ENCODE data around the gene PIP4K2A. TPM values are rescaled to one million over a fixed set of nuclear protein-coding genes. Genes with fewer than 3 reads are reported as not detected.

The PIP4K2A gene
- total and polyA plus RNA-seq, 2 experiments from 2014 or later, result 39.9 to 40.1 TPM

DNA sequence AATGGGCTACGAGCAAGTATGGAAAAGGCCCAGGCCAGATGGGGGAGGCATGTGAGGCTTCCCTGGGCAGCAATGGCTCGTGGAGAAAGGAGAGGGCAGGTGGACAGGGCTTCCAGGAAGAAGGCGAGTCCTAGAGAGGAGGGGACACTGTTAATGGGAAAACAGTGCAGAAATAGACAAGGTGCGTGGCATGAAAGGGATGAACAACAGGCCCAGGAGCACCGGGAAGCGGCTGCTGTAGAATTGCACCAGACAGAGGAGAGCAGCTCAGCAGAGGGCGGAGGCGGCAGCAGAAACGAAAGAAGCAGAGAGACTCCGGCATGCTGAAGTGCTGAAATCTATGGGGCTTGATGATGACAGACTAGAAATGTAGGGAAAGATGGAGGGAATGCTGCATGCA lies 102.1 kb downstream of the PIP4K2A start:
- Mint-ChIP-seq H3K9me3 (peaks cover 3% of the 10 kb centered on the region; the same call in 2 of the 3 replicates), H3K36me3 (ENCODE audit: low read depth) (peaks cover 50% of the 10 kb centered on the region), H3K4me1 (peaks cover 59% of the 10 kb centered on the region), H3K4me3 (no peak overlapping the region), H3K27ac (peak overlapping the region; percentile 1; the same call in 1 of the 2 replicates), H3K27me3 (ENCODE audit: insufficient read depth, low read depth, poor library complexity) (peaks cover 3% of the 10 kb centered on the region)
- H3K4me1 ChIP-seq (ENCODE audit: insufficient read depth), result peaks cover 42% of the 10 kb centered on the region
- TF ChIP-seq ZNF331 (CRISPR knock-in tag; IDR thresholded peaks at IDR 0.05; ENCODE audit: low read depth) (no peak), JUNB (IDR thresholded peaks at IDR 0.05; ENCODE audit: unreplicated experiment) (no peak), CREB1 (CRISPR knock-in tag; IDR thresholded peaks at IDR 0.05; ENCODE audit: low read depth) (no peak), EZH2 (IDR thresholded peaks at IDR 0.05; ENCODE audit: low read depth, unreplicated experiment) (no peak), STAT1 (IDR thresholded peaks at IDR 0.05; ENCODE audit: unreplicated experiment) (no peak), NANOG (IDR thresholded peaks at IDR 0.05; ENCODE audit: borderline replicate concordance) (no peak), EZH2phosphoT487 (IDR thresholded peaks at IDR 0.05; ENCODE audit: unreplicated experiment) (no peak), POLR2AphosphoS5 (IDR thresholded peaks at IDR 0.05; ENCODE audit: low read depth) (no peak), ZNF114 (CRISPR knock-in tag; IDR thresholded peaks at IDR 0.05) (no peak)
- TF ChIP-seq, protein P1, sequence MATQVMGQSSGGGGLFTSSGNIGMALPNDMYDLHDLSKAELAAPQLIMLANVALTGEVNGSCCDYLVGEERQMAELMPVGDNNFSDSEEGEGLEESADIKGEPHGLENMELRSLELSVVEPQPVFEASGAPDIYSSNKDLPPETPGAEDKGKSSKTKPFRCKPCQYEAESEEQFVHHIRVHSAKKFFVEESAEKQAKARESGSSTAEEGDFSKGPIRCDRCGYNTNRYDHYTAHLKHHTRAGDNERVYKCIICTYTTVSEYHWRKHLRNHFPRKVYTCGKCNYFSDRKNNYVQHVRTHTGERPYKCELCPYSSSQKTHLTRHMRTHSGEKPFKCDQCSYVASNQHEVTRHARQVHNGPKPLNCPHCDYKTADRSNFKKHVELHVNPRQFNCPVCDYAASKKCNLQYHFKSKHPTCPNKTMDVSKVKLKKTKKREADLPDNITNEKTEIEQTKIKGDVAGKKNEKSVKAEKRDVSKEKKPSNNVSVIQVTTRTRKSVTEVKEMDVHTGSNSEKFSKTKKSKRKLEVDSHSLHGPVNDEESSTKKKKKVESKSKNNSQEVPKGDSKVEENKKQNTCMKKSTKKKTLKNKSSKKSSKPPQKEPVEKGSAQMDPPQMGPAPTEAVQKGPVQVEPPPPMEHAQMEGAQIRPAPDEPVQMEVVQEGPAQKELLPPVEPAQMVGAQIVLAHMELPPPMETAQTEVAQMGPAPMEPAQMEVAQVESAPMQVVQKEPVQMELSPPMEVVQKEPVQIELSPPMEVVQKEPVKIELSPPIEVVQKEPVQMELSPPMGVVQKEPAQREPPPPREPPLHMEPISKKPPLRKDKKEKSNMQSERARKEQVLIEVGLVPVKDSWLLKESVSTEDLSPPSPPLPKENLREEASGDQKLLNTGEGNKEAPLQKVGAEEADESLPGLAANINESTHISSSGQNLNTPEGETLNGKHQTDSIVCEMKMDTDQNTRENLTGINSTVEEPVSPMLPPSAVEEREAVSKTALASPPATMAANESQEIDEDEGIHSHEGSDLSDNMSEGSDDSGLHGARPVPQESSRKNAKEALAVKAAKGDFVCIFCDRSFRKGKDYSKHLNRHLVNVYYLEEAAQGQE (IDR thresholded peaks at IDR 0.05; ENCODE audit: unreplicated experiment), result no peak
- TF ChIP-seq, protein P2, sequence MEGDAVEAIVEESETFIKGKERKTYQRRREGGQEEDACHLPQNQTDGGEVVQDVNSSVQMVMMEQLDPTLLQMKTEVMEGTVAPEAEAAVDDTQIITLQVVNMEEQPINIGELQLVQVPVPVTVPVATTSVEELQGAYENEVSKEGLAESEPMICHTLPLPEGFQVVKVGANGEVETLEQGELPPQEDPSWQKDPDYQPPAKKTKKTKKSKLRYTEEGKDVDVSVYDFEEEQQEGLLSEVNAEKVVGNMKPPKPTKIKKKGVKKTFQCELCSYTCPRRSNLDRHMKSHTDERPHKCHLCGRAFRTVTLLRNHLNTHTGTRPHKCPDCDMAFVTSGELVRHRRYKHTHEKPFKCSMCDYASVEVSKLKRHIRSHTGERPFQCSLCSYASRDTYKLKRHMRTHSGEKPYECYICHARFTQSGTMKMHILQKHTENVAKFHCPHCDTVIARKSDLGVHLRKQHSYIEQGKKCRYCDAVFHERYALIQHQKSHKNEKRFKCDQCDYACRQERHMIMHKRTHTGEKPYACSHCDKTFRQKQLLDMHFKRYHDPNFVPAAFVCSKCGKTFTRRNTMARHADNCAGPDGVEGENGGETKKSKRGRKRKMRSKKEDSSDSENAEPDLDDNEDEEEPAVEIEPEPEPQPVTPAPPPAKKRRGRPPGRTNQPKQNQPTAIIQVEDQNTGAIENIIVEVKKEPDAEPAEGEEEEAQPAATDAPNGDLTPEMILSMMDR (conservative IDR thresholded peaks at IDR 0.05; ENCODE audit: low read depth in 2 of 2), result no peak
- TF ChIP-seq, protein P3, sequence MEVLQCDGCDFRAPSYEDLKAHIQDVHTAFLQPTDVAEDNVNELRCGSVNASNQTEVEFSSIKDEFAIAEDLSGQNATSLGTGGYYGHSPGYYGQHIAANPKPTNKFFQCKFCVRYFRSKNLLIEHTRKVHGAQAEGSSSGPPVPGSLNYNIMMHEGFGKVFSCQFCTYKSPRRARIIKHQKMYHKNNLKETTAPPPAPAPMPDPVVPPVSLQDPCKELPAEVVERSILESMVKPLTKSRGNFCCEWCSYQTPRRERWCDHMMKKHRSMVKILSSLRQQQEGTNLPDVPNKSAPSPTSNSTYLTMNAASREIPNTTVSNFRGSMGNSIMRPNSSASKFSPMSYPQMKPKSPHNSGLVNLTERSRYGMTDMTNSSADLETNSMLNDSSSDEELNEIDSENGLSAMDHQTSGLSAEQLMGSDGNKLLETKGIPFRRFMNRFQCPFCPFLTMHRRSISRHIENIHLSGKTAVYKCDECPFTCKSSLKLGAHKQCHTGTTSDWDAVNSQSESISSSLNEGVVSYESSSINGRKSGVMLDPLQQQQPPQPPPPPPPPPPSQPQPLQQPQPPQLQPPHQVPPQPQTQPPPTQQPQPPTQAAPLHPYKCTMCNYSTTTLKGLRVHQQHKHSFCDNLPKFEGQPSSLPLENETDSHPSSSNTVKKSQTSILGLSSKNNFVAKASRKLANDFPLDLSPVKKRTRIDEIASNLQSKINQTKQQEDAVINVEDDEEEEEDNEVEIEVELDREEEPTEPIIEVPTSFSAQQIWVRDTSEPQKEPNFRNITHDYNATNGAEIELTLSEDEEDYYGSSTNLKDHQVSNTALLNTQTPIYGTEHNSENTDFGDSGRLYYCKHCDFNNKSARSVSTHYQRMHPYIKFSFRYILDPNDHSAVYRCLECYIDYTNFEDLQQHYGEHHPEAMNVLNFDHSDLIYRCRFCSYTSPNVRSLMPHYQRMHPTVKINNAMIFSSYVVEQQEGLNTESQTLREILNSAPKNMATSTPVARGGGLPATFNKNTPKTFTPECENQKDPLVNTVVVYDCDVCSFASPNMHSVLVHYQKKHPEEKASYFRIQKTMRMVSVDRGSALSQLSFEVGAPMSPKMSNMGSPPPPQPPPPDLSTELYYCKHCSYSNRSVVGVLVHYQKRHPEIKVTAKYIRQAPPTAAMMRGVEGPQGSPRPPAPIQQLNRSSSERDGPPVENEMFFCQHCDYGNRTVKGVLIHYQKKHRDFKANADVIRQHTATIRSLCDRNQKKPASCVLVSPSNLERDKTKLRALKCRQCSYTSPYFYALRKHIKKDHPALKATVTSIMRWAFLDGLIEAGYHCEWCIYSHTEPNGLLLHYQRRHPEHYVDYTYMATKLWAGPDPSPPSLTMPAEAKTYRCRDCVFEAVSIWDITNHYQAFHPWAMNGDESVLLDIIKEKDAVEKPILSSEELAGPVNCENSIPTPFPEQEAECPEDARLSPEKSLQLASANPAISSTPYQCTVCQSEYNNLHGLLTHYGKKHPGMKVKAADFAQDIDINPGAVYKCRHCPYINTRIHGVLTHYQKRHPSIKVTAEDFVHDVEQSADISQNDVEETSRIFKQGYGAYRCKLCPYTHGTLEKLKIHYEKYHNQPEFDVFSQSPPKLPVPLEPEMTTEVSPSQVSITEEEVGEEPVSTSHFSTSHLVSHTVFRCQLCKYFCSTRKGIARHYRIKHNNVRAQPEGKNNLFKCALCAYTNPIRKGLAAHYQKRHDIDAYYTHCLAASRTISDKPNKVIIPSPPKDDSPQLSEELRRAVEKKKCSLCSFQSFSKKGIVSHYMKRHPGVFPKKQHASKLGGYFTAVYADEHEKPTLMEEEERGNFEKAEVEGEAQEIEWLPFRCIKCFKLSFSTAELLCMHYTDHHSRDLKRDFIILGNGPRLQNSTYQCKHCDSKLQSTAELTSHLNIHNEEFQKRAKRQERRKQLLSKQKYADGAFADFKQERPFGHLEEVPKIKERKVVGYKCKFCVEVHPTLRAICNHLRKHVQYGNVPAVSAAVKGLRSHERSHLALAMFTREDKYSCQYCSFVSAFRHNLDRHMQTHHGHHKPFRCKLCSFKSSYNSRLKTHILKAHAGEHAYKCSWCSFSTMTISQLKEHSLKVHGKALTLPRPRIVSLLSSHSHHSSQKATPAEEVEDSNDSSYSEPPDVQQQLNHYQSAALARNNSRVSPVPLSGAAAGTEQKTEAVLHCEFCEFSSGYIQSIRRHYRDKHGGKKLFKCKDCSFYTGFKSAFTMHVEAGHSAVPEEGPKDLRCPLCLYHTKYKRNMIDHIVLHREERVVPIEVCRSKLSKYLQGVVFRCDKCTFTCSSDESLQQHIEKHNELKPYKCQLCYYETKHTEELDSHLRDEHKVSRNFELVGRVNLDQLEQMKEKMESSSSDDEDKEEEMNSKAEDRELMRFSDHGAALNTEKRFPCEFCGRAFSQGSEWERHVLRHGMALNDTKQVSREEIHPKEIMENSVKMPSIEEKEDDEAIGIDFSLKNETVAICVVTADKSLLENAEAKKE (CRISPR knock-in tag; IDR thresholded peaks at IDR 0.05), result no peak
- TF ChIP-seq, protein P4, sequence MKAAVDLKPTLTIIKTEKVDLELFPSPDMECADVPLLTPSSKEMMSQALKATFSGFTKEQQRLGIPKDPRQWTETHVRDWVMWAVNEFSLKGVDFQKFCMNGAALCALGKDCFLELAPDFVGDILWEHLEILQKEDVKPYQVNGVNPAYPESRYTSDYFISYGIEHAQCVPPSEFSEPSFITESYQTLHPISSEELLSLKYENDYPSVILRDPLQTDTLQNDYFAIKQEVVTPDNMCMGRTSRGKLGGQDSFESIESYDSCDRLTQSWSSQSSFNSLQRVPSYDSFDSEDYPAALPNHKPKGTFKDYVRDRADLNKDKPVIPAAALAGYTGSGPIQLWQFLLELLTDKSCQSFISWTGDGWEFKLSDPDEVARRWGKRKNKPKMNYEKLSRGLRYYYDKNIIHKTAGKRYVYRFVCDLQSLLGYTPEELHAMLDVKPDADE (IDR thresholded peaks at IDR 0.05), result no peak
- H3K4me2 ChIP-seq, result no peak overlapping the region
- H4K20me1 ChIP-seq (replicated peaks; ENCODE audit: insufficient read depth), result no peaks in the 10 kb centered on the region
- H3F3A ChIP-seq (replicated peaks; ENCODE audit: low read depth), result no peaks in the 10 kb centered on the region
- H3K27me3 ChIP-seq (ENCODE audit: insufficient read depth), result no peaks in the 10 kb centered on the region
- H3K9me2 ChIP-seq (ENCODE audit: insufficient read depth), result 0 out of 2 replicates have a peak, but pooled peaks cover 5% of the 10 kb centered on the region
- DNase-seq (ENCODE audit: low spot score), result no peak
- H3K36me3 ChIP-seq (ENCODE audit: insufficient read depth), result no peaks in the 10 kb centered on the region
- H3K79me2 ChIP-seq (replicated peaks; ENCODE audit: insufficient read depth), result peaks cover 73% of the 10 kb centered on the region
- H3K4me3 ChIP-seq, result no peak overlapping the region
- ATAC-seq, result no peak
- H3K27ac ChIP-seq (ENCODE audit: low read depth), result no peak overlapping the region
- H2AFZ ChIP-seq, result no peak overlapping the region
